ENCODE measurements around the gene EPDR1. TPM values are rescaled to one million over a fixed set of nuclear protein-coding genes. Genes with fewer than 3 reads are reported as not detected.

EPDR1 gene
- total RNA-seq, 4 donors from 2014 or later: 1.1 to 13.9 (median 4.8) TPM

- 21 to 27% methylated on average over 1 of the region's 1 CpG for WGBS, 2 donors
- TF ChIP-seq, protein P1, sequence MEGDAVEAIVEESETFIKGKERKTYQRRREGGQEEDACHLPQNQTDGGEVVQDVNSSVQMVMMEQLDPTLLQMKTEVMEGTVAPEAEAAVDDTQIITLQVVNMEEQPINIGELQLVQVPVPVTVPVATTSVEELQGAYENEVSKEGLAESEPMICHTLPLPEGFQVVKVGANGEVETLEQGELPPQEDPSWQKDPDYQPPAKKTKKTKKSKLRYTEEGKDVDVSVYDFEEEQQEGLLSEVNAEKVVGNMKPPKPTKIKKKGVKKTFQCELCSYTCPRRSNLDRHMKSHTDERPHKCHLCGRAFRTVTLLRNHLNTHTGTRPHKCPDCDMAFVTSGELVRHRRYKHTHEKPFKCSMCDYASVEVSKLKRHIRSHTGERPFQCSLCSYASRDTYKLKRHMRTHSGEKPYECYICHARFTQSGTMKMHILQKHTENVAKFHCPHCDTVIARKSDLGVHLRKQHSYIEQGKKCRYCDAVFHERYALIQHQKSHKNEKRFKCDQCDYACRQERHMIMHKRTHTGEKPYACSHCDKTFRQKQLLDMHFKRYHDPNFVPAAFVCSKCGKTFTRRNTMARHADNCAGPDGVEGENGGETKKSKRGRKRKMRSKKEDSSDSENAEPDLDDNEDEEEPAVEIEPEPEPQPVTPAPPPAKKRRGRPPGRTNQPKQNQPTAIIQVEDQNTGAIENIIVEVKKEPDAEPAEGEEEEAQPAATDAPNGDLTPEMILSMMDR (IDR thresholded peaks at IDR 0.05): no peak
- TF ChIP-seq POLR2A (IDR thresholded peaks at IDR 0.05): no peak
- no peak overlapping the region for H3K4me3 ChIP-seq (ENCODE audit: low read depth, poor library complexity, severe bottlenecking)
- DNase-seq (ENCODE audit: low spot score in 2 of 2): no peak
- intact Hi-C loops (cut with DNase I; ENCODE audit: low total_unique reads): no loop called here
Measured at GRCh38 chr7:37973915-37974314, 53.5 kb downstream of the EPDR1 start.

GRCh38 chr7:37974711-37975110 lies 54.3 kb downstream of the EPDR1 start:
- no peak for TF ChIP-seq POLR2A (IDR thresholded peaks at IDR 0.05)
- TF ChIP-seq, protein P1 (IDR thresholded peaks at IDR 0.05): no peak
- DNase-seq (ENCODE audit: low spot score in 2 of 2): no peak
- no peak overlapping the region for H3K4me3 ChIP-seq (ENCODE audit: low read depth, poor library complexity, severe bottlenecking)
- intact Hi-C loops (cut with DNase I; ENCODE audit: low total_unique reads): no loop called here
- 72 to 75% methylated on average over 4 of the region's 4 CpGs for WGBS, 2 donors

DNA sequence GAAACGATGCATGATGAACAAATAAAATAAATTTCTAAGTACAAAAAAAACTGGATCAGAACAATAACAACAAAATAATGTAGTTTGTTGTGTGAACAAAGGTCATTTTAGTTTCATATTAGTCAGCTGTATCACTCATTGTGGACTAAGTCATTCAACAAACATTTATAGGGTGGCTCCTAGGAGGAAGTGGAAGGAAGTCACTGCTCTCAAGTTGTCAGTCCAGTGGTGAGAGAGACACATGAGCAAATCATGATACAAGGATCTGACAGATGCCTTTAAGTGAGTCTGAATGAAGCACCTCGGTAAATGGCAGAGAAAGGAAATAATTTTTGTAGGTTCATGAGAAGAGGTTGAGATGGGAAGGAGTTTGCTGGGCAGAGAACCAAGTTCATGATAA lies 56.8 kb downstream of the EPDR1 start:
- H3K4me3 ChIP-seq (ENCODE audit: low read depth, poor library complexity, severe bottlenecking): no peak overlapping the region
- TF ChIP-seq, protein P1 (IDR thresholded peaks at IDR 0.05): no peak
- no peak for TF ChIP-seq POLR2A (IDR thresholded peaks at IDR 0.05)
- WGBS, 2 donors: 75 to 84% methylated on average over 2 of the region's 2 CpGs
- DNase-seq (ENCODE audit: low spot score in 2 of 2): no peak
- intact Hi-C loops (cut with DNase I; ENCODE audit: low total_unique reads): no loop called here

DNA sequence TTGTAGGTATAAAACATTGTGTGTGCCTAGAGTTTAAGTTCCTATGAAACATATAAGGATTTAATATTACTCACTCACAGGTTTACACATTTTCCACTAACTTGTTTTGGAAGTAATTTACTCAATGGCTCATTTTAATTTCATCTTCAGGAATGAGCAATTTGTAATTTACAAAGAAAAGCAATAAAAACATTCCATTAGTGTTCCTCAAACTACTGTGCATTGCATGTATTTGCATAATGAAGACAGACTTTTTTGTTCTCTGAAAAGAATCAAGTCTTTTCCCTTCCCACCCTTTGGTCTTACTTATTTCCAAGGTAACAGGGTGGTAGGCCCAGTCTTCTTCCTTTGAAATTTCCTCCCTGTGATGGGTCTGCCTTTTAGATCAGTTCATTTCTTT lies 61.2 kb downstream of the EPDR1 start:
- DNase-seq (ENCODE audit: low spot score in 2 of 2): no peak
- TF ChIP-seq, protein P1 (IDR thresholded peaks at IDR 0.05): no peak
- TF ChIP-seq POLR2A (IDR thresholded peaks at IDR 0.05): no peak
- no peak overlapping the region for H3K4me3 ChIP-seq (ENCODE audit: low read depth, poor library complexity, severe bottlenecking)
- intact Hi-C loops (cut with DNase I; ENCODE audit: low total_unique reads): no loop called here

DNA sequence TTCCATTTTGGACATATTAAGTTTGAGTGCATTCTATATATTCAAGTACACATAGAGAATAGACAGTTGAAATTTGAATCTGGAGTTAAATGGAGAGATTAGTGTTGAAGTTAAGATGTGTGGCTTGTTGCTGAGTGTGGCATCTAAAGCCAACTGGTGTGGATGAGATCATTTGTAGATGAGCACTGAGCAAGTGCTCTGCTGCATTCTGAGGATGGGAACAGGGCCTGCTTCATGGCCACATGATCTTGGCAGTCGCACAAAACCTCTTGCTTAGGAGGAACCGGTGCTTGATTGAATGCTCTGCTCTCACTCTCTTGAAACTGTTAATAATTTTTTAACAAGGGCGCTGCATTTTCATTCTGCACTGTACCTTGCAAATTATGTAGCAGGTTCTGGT lies 62.0 kb downstream of the EPDR1 start:
- no peak for DNase-seq (ENCODE audit: low spot score in 2 of 2)
- WGBS, 2 donors: 74 to 75% methylated on average over 3 of the region's 3 CpGs
- intact Hi-C loops (cut with DNase I; ENCODE audit: low total_unique reads): no loop called here
- H3K4me3 ChIP-seq (ENCODE audit: low read depth, poor library complexity, severe bottlenecking): no peak overlapping the region
- TF ChIP-seq, protein P1 (IDR thresholded peaks at IDR 0.05): no peak
- TF ChIP-seq POLR2A (IDR thresholded peaks at IDR 0.05): no peak

DNA sequence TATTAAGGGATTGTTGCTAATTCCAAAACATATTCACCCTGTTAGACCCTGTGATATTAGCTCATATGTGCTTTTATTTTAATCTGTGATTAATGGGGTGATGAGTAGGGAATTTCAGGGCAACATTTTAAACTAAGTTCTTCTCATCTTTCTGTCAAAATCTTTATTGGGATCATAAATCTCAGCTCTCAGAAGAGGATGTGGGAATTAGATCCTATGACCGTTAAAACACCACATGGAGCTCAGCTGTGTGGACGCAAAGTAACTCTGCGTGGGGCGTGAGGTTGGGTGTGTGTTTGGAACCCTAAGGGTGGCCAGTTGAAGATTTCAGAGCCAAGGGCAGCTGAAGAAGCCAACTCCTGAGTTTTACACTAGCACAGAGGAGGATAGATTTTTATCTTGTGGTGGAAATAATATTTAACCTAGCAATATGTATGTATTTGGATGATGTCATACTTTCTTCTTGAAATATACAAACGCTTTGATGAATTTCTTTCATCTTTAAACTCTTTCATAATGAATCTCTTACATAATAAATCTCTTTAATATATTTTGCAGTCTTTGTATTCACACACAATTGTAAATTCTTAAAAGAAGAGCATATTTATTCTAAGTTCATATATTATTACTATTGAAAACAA lies 64.4 kb downstream of the EPDR1 start:
- no peak for DNase-seq (ENCODE audit: low spot score in 2 of 2)
- whole genome bisulfite sequencing, 2 donors: 41 to 56% methylated on average over 5 of the region's 5 CpGs
- intact Hi-C loops (cut with DNase I; ENCODE audit: low total_unique reads): no loop called here
- TF ChIP-seq, protein P1 (IDR thresholded peaks at IDR 0.05): no peak
- TF ChIP-seq POLR2A (IDR thresholded peaks at IDR 0.05): no peak
- no peak overlapping the region for H3K4me3 ChIP-seq (ENCODE audit: low read depth, poor library complexity, severe bottlenecking)
